BE2C (cell line): Measurements from ENCODE around the gene COA3.
A peak's percentile ranks its signal among the peaks of the same experiment; 100 is the strongest.

Source experiments
- DNase-seq: peaks from one replicate; pipeline ENCODE4 v3.0.0-alpha.2; 2020
- H3K27me3 ChIP-seq: fragments of 250-450 bp; sonication (Bioruptor Pico); 2 replicates; pipeline ENCODE4 v1.5.1; 2020; ENCODE audit warnings: mild to moderate bottlenecking
- H3K36me3 ChIP-seq: fragments of 250-450 bp; sonication (Bioruptor Pico); 2 replicates; pipeline ENCODE4 v1.5.1; 2020; ENCODE audit warnings: mild to moderate bottlenecking
- H3K4me1 ChIP-seq: fragments of 250-450 bp; sonication (Bioruptor Pico); 2 replicates; pipeline ENCODE4 v1.5.1; 2020
- H3K4me3 ChIP-seq: 2 replicates; pipeline ENCODE4 v1.5.1; 2011; ENCODE audit warnings: low read depth, low read length
- H3K9me3 ChIP-seq: fragments of 250-450 bp; sonication (Bioruptor Pico); 2 replicates; pipeline ENCODE4 v1.5.1; 2020
- TF ChIP-seq, protein P1 (sequence below): IDR thresholded peaks from 2 replicates; pipeline ENCODE4 v1.5.1; 2012; ENCODE audit warnings: mild to moderate bottlenecking, low read depth, low read length

Gene COA3

DNA sequence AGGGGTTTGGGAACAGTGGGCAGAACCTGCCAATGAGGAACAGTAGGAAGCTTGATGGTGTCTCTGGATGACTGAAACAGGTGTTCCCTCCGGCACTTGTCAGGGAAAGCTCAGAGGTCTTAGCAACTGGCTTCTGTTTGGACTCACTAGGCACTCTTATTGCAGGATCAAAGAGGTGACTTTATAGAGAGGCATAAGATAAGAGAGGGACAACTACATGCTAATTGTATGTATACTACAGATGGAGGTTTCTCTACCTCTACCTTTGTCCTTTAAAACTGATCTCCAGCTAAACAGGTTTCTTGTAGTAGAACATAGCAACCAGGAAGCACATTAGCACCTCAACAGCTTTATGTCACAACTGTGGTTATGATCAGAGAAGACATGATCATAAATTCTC, 7.7 kb upstream of the COA3 start:
- no peaks in the 10 kb centered on the region; the same call in 1 of the 2 replicates for H3K9me3 ChIP-seq
- H3K4me1 ChIP-seq, result no peaks in the 10 kb centered on the region
- DNase-seq, result no peak
- peaks cover 3% of the 10 kb centered on the region; the same call in 1 of the 2 replicates for H3K36me3 ChIP-seq
- TF ChIP-seq, protein P1, sequence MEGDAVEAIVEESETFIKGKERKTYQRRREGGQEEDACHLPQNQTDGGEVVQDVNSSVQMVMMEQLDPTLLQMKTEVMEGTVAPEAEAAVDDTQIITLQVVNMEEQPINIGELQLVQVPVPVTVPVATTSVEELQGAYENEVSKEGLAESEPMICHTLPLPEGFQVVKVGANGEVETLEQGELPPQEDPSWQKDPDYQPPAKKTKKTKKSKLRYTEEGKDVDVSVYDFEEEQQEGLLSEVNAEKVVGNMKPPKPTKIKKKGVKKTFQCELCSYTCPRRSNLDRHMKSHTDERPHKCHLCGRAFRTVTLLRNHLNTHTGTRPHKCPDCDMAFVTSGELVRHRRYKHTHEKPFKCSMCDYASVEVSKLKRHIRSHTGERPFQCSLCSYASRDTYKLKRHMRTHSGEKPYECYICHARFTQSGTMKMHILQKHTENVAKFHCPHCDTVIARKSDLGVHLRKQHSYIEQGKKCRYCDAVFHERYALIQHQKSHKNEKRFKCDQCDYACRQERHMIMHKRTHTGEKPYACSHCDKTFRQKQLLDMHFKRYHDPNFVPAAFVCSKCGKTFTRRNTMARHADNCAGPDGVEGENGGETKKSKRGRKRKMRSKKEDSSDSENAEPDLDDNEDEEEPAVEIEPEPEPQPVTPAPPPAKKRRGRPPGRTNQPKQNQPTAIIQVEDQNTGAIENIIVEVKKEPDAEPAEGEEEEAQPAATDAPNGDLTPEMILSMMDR, result no peak
- peaks cover 21% of the 10 kb centered on the region for H3K27me3 ChIP-seq
- H3K4me3 ChIP-seq, result no peak overlapping the region

- Histone ChIP-seq H3K4me1 (no peaks in the 10 kb centered on the region), H3K4me3 (no peak overlapping the region), H3K9me3 (no peaks in the 10 kb centered on the region; the same call in 1 of the 2 replicates), H3K27me3 (peaks cover 25% of the 10 kb centered on the region), H3K36me3 (no peaks in the 10 kb centered on the region)
- no peak for DNase-seq
- TF ChIP-seq, protein P1, result no peak
Observed at GRCh38 chr17:42804918-42805367, 6.4 kb upstream of the COA3 start.

DNA sequence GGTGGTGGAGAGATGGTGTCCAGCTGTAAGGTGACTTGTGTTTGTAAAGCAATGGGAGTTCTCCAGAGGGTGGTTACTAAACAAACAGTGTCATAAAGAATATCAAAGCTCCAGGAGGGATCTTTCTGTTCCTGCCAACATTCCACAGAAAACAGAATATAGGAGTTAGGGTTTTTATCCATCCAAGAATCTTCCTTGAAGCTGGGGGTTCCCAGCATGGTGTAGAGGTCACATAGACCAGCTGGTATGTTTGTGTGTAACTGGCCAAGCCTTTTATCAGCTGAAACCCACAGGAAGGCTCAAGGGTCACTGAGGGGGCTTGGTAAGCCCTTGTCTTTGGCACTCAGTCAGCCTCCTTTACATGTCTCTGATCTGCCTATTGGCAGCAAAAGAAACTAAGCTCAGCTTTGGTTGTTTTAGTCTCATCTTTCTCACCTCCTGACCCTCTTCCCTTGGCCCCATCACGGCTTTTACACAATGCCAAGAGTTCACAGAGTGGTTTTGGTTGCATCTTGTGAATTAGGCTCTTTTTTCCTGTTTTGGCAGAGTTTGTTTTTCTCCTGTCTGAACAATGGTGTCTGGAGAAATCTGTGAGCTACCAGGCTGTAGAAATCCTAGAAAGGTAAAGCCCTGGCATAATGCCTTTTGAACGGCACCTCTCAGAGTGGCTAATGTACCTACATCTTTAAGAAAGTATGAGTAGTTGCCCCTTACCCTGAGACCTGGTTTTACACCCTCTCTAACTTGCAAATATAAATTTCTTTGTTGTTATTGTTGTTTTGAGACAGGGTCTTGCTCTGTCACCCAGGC, 4.8 kb upstream of the COA3 start:
- H3K27me3 ChIP-seq, result peaks cover 25% of the 10 kb centered on the region
- H3K4me1 ChIP-seq, result no peaks in the 10 kb centered on the region
- peaks cover 6% of the 10 kb centered on the region for H3K9me3 ChIP-seq
- no peak overlapping the region for H3K4me3 ChIP-seq
- TF ChIP-seq, protein P1, result no peak
- no peak for DNase-seq
- no peaks in the 10 kb centered on the region for H3K36me3 ChIP-seq

DNA sequence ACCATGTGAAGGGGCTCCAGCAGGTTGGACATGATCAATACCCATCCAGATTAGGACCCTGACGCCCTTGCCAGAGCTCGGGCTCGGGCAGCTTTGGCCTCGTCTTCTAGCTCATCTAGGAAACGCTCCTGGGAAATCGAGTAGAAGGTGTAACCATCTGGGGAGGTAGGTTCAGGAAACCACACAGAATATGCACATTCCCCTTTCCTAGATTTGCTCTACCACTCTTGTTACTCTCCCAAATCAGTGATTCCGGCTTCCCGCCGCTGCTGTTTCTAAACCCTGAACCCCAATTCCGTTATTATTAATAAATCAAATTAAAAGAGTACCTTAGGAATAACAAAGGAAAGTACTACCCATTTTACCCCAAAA, 507 bp downstream of the COA3 start:
- TF ChIP-seq, protein P1, result no peak
- H3K36me3 ChIP-seq, result no peaks in the 10 kb centered on the region
- DNase-seq, result no peak
- peak overlapping the region; percentile 95 for H3K4me3 ChIP-seq
- peaks cover 15% of the 10 kb centered on the region for H3K27me3 ChIP-seq
- peaks cover 6% of the 10 kb centered on the region for H3K9me3 ChIP-seq
- H3K4me1 ChIP-seq, result no peaks in the 10 kb centered on the region

GRCh38 chr17:42797067-42798007, 1.2 kb downstream of the COA3 start:
- H3K4me3 ChIP-seq, result peak overlapping the region; percentile 95
- DNase-seq, result no peak
- H3K27me3 ChIP-seq, result peaks cover 8% of the 10 kb centered on the region
- H3K4me1 ChIP-seq, result no peaks in the 10 kb centered on the region
- TF ChIP-seq, protein P1, result no peak
- no peaks in the 10 kb centered on the region for H3K36me3 ChIP-seq
- peaks cover 6% of the 10 kb centered on the region for H3K9me3 ChIP-seq
